ENCODE data around the gene EFCAB12. TPM values are rescaled to one million over a fixed set of nuclear protein-coding genes. Genes with fewer than 3 reads are reported as not detected.
A peak's percentile ranks its signal among the peaks of the same experiment; 100 is the strongest.

Gene EFCAB12
- total and polyA plus RNA-seq, 2 of the 13 experiments (the other 11 are each of a cell fraction or from before 2014, with no cell fraction given) = 0.31 to 2.4 TPM

DNA sequence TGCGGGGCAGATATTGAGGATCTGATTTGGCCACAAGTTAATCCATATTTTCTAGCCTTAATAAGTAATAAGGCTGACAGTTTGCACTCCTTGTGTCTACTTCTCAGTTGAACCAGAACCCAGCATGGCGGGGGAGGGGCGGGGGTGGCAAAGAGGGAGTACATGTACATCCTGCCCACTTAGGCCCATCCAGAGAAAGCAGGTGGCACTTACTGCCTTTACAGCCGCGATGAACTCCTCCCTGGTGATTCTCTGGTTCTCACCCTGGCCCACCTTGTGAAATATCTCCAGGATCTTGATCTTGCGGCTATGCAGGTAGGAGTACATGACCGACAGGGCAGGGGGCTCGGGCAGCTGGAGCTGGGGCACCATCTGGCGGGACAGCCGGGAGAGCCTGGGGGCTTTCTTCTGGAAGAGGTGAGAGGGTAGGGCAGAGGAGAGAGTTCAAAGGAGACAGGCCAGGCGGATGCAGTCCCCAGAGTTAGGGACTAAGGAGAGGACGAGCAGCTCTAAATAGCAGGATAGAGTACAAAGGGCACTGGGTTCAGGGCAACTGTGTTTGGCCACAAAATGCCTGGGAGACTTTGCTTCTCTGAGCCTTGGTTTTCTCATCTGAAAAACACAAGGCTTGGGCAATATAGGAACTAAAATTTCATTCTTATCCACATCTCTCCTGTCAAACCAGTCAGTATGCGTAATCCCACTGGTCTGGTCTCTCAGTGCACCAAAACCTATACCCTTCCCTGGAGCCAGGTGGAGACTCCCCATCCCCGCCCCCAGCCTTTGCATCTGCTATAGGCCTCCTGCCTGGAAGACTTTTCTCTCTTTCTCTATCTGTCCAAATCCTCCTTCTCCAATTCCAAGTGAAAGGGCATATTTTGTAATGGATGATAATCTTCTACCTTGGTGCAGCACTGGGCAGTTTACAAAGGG, 10.1 kb downstream of the EFCAB12 start (continued):
- TF ChIP-seq, protein P1, sequence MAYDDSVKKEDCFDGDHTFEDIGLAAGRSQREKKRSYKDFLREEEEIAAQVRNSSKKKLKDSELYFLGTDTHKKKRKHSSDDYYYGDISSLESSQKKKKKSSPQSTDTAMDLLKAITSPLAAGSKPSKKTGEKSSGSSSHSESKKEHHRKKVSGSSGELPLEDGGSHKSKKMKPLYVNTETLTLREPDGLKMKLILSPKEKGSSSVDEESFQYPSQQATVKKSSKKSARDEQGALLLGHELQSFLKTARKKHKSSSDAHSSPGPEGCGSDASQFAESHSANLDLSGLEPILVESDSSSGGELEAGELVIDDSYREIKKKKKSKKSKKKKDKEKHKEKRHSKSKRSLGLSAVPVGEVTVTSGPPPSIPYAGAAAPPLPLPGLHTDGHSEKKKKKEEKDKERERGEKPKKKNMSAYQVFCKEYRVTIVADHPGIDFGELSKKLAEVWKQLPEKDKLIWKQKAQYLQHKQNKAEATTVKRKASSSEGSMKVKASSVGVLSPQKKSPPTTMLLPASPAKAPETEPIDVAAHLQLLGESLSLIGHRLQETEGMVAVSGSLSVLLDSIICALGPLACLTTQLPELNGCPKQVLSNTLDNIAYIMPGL (CRISPR knock-in tag; IDR thresholded peaks at IDR 0.05; ENCODE audit: borderline replicate concordance in 1 of 2, low read depth in 1 of 2) = 0 out of 4 replicates have a peak, but pooled peaks of 1 of the 2 experiments have one; percentile 23
- peak; percentile 59 for TF ChIP-seq TEAD3 (CRISPR knock-in tag; optimal IDR thresholded peaks at IDR 0.05; ENCODE audit: borderline replicate concordance)
- 0 out of 2 replicates have a peak, but pooled peaks have one; percentile 23 for TF ChIP-seq MED1 (CRISPR knock-in tag; IDR thresholded peaks at IDR 0.05)
- TF ChIP-seq, protein P2, sequence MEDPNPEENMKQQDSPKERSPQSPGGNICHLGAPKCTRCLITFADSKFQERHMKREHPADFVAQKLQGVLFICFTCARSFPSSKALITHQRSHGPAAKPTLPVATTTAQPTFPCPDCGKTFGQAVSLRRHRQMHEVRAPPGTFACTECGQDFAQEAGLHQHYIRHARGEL (CRISPR knock-in tag; IDR thresholded peaks at IDR 0.05) = no peak

DNA sequence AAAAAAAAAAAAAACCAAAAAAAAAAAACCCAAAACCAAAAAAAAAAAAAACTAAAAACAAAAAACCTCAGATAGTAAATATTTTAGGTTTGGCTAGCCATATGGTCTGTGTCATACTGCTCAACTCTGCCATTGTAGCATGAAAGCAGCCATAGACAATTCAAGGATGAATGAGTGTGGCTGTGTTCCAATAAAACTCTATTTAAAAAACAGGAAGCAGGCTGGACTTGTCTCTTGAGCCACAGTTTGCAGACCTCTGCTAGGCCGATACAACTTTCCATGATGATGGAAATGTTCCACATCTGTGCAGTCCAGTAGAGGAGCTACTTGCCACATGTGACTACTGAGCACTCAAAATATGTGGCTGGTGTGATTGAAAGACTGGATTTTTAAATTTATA, 11.1 kb downstream of the EFCAB12 start:
- no peak for DNase-seq (ENCODE audit: low spot score)
- no peak for FAIRE-seq
- ATAC-seq = no peak
- Histone ChIP-seq H3K4me1 (ENCODE audit: insufficient read depth, low read length) (peaks cover 81% of the 10 kb centered on the region), H3K27me3 (ENCODE audit: control insufficient read depth in 1 of 2, insufficient read depth in 2 of 2, low read length in 2 of 2) (no peaks in the 10 kb centered on the region), H3K4me2 (ENCODE audit: low read depth, low read length) (peak overlapping the region; percentile 76; the same call in 1 of the 2 replicates), H3K79me2 (ENCODE audit: insufficient read depth, low read length) (no peaks in the 10 kb centered on the region), H3K4me3 (replicated peaks in 1 of 3; ENCODE audit: insufficient read depth in 1 of 3, low read depth in 2 of 3, low read length in 3 of 3) (no peak overlapping the region), H3K27ac (ENCODE audit: extremely low read length, insufficient read depth, low read length) (no peak overlapping the region), H3K36me3 (replicated peaks in 1 of 2; ENCODE audit: control insufficient read depth in 1 of 2, insufficient read depth in 2 of 2, low read length in 2 of 2) (no peaks in the 10 kb centered on the region), H3K9me3 (ENCODE audit: low read length) (no peaks in the 10 kb centered on the region), H2AFZ (ENCODE audit: low read length) (no peak overlapping the region), H4K20me1 (ENCODE audit: insufficient read depth, low read length) (no peaks in the 10 kb centered on the region), H3K9ac (ENCODE audit: insufficient read depth, low read depth, low read length) (no peak overlapping the region)
- WGBS (ENCODE audit: low lambda C conversion rate) = 87% methylated on average over 1 of the region's 1 CpG
- POLR2A ChIA-PET = no interaction called here
- CTCF ChIA-PET (ENCODE audit: low intra/inter-chr PET ratio, low total read pairs) = no interaction called here
- BruUV-seq (replicated peaks) = no TSS peak
- intact Hi-C loops (cut with micrococcal nuclease; ENCODE audit: unreplicated experiment) (loop anchor here (5.0 kb wide), 1 partner anchor 460 kb away; no protein-coding TSS in a partner anchor), in situ Hi-C loops (cut with HindIII; ENCODE audit: extremely low pct_ligation_motif_present, low pct_unique_long_range_greater_than_20kb) (no loop called here)
- TF ChIP-seq, protein P3, sequence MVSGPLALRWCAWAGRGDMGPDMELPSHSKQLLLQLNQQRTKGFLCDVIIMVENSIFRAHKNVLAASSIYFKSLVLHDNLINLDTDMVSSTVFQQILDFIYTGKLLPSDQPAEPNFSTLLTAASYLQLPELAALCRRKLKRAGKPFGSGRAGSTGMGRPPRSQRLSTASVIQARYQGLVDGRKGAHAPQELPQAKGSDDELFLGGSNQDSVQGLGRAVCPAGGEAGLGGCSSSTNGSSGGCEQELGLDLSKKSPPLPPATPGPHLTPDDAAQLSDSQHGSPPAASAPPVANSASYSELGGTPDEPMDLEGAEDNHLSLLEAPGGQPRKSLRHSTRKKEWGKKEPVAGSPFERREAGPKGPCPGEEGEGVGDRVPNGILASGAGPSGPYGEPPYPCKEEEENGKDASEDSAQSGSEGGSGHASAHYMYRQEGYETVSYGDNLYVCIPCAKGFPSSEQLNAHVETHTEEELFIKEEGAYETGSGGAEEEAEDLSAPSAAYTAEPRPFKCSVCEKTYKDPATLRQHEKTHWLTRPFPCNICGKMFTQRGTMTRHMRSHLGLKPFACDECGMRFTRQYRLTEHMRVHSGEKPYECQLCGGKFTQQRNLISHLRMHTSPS (CRISPR knock-in tag; IDR thresholded peaks at IDR 0.05; ENCODE audit: low read depth) = no peak
- no peak for TF ChIP-seq SOX6 (IDR thresholded peaks at IDR 0.05)
- TF ChIP-seq SOX6 (CRISPR knock-in tag; IDR thresholded peaks at IDR 0.05) = no peak
- TF ChIP-seq, protein P4, sequence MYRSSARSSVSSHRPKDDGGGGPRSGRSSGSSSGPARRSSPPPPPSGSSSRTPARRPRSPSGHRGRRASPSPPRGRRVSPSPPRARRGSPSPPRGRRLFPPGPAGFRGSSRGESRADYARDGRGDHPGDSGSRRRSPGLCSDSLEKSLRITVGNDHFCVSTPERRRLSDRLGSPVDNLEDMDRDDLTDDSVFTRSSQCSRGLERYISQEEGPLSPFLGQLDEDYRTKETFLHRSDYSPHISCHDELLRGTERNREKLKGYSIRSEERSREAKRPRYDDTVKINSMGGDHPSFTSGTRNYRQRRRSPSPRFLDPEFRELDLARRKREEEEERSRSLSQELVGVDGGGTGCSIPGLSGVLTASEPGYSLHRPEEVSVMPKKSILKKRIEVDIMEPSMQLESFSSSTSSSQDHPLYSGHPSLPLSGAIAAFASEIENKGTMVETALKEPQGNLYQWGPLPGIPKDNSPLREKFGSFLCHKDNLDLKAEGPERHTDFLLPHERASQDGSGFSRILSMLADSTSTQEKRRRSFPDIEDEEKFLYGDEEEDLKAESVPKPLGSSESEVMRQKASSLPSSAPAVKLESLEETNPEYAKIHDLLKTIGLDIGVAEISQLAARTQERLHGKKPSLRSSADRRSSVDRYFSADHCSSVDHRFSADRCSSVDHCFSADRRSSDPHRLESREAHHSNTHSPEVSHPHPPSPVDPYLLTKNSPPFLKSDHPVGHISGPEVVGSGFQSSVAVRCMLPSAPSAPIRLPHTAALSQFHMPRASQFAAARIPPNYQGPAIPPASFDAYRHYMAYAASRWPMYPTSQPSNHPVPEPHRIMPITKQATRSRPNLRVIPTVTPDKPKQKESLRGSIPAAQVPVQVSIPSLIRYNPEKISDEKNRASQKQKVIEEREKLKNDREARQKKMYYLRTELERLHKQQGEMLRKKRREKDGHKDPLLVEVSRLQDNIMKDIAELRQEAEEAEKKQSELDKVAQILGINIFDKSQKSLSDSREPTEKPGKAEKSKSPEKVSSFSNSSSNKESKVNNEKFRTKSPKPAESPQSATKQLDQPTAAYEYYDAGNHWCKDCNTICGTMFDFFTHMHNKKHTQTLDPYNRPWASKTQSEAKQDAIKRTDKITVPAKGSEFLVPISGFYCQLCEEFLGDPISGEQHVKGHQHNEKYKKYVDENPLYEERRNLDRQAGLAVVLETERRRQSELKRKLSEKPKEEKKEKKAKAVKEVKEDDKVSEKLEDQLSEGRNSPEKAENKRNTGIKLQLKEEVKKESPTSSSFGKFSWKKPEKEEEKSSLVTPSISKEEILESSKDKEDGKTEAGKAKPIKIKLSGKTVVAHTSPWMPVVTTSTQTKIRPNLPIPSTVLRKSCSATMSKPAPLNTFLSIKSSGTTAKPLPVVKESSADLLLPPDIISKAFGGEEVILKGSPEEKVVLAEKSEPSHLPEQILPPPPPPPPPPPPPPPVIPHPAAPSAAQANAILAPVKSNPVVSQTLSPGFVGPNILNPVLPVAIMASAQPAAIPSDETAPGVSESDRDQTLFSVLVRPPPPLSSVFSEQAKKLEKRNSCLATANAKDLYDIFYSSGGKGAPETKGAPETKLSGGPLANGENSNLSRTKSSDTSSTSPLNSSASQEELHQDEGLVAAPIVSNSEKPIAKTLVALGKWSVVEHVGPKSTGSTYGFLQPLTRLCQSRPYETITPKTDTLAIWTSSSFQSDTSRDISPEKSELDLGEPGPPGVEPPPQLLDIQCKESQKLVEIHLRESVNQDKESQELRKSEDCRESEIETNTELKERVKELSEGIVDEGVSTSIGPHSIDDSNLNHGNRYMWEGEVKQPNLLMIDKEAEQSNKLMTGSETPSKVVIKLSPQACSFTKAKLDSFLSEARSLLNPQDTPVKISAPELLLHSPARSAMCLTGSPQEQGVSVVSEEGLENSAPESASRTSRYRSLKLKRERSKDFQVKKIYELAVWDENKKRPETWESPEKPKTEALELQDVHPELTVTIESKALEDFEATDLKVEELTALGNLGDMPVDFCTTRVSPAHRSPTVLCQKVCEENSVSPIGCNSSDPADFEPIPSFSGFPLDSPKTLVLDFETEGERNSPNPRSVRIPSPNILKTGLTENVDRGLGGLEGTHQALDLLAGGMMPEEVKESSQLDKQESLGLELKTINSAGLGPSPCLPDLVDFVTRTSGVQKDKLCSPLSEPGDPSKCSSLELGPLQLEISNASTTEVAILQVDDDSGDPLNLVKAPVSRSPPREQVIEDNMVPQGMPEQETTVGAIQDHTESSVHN (CRISPR knock-in tag; IDR thresholded peaks at IDR 0.05) = no peak

Measured in HepG2 (cell line).